Activated T-helper 17 cell treated with anti-CD3 and anti-CD28 coated beads, Interleukin-2, amount 50 U/mL, for 72 hours (primary cell): ENCODE measurements around the gene ZDHHC13. TPM values are rescaled to one million over a fixed set of nuclear protein-coding genes. Genes with fewer than 3 reads are reported as not detected.

Experiments
- ATAC-seq: fragments of 150-1000 bp; cut with Tn5 transposase; replicated peaks from 2 replicates; pipeline ENCODE4 v1.10.0; 2021; ENCODE audit warnings: mild to moderate bottlenecking, moderate library complexity
- H3K27ac Mint-ChIP-seq: one replicate; pipeline ENCODE4 v1.8.0; 2022; ENCODE audit warnings: mixed read lengths
- H3K27me3 Mint-ChIP-seq: one replicate; pipeline ENCODE4 v1.8.0; 2022; ENCODE audit warnings: mixed read lengths
- H3K36me3 Mint-ChIP-seq: one replicate; pipeline ENCODE4 v1.8.0; 2022; ENCODE audit warnings: low read depth, mild to moderate bottlenecking, mixed read lengths
- H3K4me1 Mint-ChIP-seq: one replicate; pipeline ENCODE4 v1.8.0; 2022; ENCODE audit warnings: mixed read lengths
- H3K4me3 Mint-ChIP-seq: one replicate; pipeline ENCODE4 v1.8.0; 2022; ENCODE audit warnings: mild to moderate bottlenecking, mixed read lengths
- H3K9me3 Mint-ChIP-seq: one replicate; pipeline ENCODE4 v1.8.0; 2022; ENCODE audit warnings: mixed read lengths
- total RNA-seq, 2 donors: library from RNA; stranded (reverse); gene quantifications; one replicate each; pipeline ENCODE4 v1.2.3, GENCODE V29; 2022

The ZDHHC13 gene, protein sequence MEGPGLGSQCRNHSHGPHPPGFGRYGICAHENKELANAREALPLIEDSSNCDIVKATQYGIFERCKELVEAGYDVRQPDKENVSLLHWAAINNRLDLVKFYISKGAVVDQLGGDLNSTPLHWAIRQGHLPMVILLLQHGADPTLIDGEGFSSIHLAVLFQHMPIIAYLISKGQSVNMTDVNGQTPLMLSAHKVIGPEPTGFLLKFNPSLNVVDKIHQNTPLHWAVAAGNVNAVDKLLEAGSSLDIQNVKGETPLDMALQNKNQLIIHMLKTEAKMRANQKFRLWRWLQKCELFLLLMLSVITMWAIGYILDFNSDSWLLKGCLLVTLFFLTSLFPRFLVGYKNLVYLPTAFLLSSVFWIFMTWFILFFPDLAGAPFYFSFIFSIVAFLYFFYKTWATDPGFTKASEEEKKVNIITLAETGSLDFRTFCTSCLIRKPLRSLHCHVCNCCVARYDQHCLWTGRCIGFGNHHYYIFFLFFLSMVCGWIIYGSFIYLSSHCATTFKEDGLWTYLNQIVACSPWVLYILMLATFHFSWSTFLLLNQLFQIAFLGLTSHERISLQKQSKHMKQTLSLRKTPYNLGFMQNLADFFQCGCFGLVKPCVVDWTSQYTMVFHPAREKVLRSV
- total RNA-seq, result 10 to 100 TPM; 22.1 to 27.6 TPM

DNA sequence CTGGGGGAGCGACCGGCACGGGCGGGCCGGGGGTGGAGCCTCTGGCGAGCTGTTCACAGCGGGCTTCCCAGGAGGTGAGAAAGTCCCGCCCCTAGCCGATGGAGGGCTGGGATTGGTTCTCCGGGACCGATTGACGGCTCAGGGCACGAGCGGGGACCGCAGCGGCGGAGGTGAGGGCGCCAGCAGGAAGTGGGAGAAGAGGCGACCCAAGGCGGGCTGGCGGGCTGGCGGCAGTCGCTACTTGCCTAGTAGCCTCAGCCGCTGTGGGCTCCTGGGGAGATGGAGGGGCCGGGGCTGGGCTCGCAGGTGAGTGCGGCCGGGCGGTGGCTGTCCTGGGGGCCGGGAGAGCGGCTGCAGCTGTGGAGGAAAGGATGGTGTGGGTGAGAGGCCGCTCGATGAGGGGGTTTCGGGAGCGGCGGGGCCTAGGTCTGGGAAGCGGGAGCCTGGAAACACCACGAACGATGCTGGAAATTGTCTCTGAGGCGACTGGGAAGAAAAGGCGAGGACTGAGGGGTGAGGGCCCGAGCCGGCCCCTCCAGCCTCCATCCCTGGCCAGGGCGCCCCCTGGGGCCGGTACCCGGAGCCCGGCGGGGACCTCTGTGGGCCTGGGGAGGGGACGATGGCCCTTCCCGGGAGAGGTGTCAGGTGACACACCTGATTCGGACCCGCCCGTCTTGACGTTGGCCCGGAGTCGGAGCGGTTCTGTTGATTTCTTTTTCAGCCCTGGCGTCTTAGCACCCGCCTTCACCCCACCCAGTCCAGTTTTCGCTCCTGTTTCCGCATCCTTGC lies at the start of gene ZDHHC13:
TSS of gene ZDHHC13 (plus strand) at position 198 of the 789 bp plus-strand sequence. CDS start at position 280, 82 bp downstream.
- Mint-ChIP-seq H3K36me3 (peaks cover 43% of the 10 kb centered on the region), H3K4me1 (peaks cover 40% of the 10 kb centered on the region), H3K9me3 (no peaks in the 10 kb centered on the region), H3K27ac (peak within 1 kb of the TSS; percentile 95), H3K4me3 (peak within 1 kb of the TSS; percentile 89), H3K27me3 (no peaks in the 10 kb centered on the region)
- peak; percentile 99 for ATAC-seq

GRCh38 chr11:19071255-19071654 lies 45.7 kb upstream of the ZDHHC13 start:
- Mint-ChIP-seq H3K4me3 (peak overlapping the region; percentile 27), H3K4me1 (no peaks in the 10 kb centered on the region), H3K27me3 (peaks cover 14% of the 10 kb centered on the region), H3K36me3 (no peaks in the 10 kb centered on the region), H3K27ac (no peak overlapping the region), H3K9me3 (no peaks in the 10 kb centered on the region)
- ATAC-seq, result peak; percentile 84

- no peaks in the 10 kb centered on the region for H3K9me3 Mint-ChIP-seq
- ATAC-seq, result no peak
Observed at GRCh38 chr11:19072464-19072863, 44.5 kb upstream of the ZDHHC13 start.

DNA sequence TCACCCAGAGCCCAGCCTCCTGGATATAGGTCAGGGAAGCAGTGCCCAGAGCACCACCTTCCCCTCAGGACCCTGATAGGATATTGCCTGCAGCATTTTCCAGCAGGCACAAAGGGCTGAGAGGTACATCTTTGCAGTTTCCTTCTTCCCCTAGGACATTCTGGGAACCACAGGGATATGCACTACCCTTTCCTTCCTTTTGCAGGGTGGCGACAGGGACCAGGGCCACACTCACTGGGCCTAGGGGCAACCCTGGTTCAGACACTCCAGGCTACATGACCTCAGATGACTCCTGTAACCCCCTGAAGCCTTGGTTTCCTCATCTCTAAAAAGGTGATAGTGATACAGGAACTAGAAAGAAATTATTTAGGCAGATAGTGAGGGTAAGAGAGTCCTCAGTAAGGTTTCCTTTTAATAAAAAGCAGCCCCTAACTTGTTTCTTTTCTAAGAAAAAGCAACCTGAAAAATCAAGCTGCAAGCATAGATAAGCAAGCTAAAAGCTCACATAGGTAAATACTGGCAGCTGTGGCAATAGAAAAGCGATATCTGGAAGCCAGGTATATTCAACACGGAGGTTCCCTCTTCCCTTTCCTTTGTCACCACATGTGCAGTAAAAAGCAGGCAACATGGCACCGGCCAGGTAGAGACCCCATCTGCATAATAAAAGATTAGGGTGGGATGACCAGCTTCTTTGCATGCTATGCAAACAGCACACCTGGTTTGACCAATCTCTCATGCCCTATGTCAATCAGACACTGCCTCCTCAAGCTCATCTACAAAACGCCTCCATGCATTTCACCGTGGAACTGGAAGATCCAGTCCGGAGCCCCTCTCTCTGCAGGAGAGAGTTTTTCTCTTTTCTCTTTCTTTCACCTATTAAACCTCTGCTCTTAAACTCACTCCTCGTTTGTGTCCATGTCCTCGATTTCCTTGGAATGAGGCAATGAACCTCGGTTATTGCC lies 43.2 kb upstream of the ZDHHC13 start:
- Mint-ChIP-seq H3K36me3 (no peaks in the 10 kb centered on the region), H3K4me1 (no peaks in the 10 kb centered on the region), H3K27ac (no peak overlapping the region), H3K9me3 (no peaks in the 10 kb centered on the region), H3K27me3 (peaks cover 12% of the 10 kb centered on the region), H3K4me3 (no peak overlapping the region)
- no peak for ATAC-seq

More at GRCh38 chr11:19072464-19072863, 44.5 kb upstream of the ZDHHC13 start:
- Mint-ChIP-seq H3K27ac (no peak overlapping the region), H3K4me1 (no peaks in the 10 kb centered on the region), H3K4me3 (no peak overlapping the region), H3K36me3 (no peaks in the 10 kb centered on the region), H3K27me3 (peaks cover 14% of the 10 kb centered on the region)

- Mint-ChIP-seq H3K36me3 (no peaks in the 10 kb centered on the region), H3K9me3 (no peaks in the 10 kb centered on the region), H3K27me3 (peaks cover 4% of the 10 kb centered on the region), H3K27ac (no peak overlapping the region), H3K4me1 (no peaks in the 10 kb centered on the region), H3K4me3 (no peak overlapping the region)
- no peak for ATAC-seq
Observed at GRCh38 chr11:19075636-19076035, 41.3 kb upstream of the ZDHHC13 start.

GRCh38 chr11:19076744-19077589 lies 40.0 kb upstream of the ZDHHC13 start:
- Mint-ChIP-seq H3K4me1 (no peaks in the 10 kb centered on the region), H3K27me3 (peaks cover 7% of the 10 kb centered on the region), H3K36me3 (no peaks in the 10 kb centered on the region), H3K9me3 (no peaks in the 10 kb centered on the region), H3K4me3 (no peak overlapping the region), H3K27ac (no peak overlapping the region)
- peak; percentile 73 for ATAC-seq

DNA sequence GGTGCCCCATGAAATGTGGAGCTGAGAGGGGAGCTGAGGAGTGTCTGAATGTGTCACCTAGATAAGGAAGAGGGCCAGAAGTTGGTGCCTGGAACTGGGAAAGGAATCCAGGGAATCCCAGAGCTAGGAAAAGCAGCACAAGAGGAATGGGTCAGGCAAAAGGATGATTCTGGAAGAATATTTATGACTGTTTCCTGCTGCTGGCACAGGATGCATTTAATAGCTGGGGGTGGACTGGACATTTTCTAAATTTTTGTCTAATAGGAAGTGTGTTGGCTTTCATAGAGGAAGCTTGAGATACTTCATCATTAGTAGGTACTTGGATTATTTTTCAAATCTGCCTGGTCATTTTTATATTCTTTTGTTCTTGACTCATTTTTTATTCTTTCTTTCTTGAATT lies 39.0 kb upstream of the ZDHHC13 start:
- Mint-ChIP-seq H3K4me3 (no peak overlapping the region), H3K36me3 (no peaks in the 10 kb centered on the region), H3K9me3 (no peaks in the 10 kb centered on the region), H3K4me1 (no peaks in the 10 kb centered on the region), H3K27me3 (peaks cover 7% of the 10 kb centered on the region), H3K27ac (no peak overlapping the region)
- no peak for ATAC-seq

GRCh38 chr11:19079643-19080440 lies 37.1 kb upstream of the ZDHHC13 start:
- H3K9me3 Mint-ChIP-seq, result no peaks in the 10 kb centered on the region
- H3K27ac Mint-ChIP-seq, result no peak overlapping the region
- peaks cover 7% of the 10 kb centered on the region for H3K27me3 Mint-ChIP-seq
- no peak overlapping the region for H3K4me3 Mint-ChIP-seq
- ATAC-seq, result no peak
- H3K4me1 Mint-ChIP-seq, result no peaks in the 10 kb centered on the region
- no peaks in the 10 kb centered on the region for H3K36me3 Mint-ChIP-seq

DNA sequence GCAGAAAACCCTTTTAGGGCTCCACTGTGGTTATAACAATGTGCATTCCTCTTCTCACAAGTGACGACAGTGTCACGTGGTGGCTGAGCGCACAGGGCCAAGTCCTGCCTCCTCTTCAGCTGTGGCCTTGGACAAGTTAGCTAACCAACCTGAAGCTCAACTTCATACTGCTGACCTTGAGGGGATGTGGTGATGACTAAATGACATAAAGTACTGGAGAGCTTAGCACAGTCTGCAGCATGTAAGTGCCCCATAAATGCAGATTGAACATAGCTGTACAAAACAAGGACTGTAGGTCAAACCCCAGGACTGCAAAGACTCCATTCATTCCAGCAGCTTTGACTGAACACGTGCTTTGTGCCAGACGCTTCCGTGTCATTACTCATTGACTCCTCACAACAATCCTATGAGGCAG lies 36.4 kb upstream of the ZDHHC13 start:
- peaks cover 7% of the 10 kb centered on the region for H3K27me3 Mint-ChIP-seq
- H3K27ac Mint-ChIP-seq, result no peak overlapping the region
- no peak for ATAC-seq
- H3K4me1 Mint-ChIP-seq, result no peaks in the 10 kb centered on the region
- H3K9me3 Mint-ChIP-seq, result no peaks in the 10 kb centered on the region
- no peak overlapping the region for H3K4me3 Mint-ChIP-seq
- no peaks in the 10 kb centered on the region for H3K36me3 Mint-ChIP-seq

DNA sequence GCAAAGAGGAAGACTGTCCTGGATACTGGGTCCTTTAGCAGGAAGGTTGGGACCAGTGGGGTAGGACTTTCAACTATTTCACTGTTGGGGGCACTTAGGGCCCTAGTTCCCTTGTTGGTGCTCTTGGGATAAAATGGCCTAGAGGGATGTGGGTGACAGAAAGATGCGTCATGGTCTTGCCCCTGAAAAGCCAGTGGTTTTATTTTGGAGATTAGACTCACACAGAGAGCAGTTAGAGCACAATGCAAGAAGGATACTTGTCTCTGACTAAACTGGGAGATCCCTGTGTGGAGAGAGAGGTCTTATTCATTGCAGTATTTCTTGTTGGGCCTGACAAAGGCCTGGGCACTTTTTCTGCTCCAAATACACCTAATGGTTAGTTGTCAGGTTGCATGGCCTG lies 33.8 kb upstream of the ZDHHC13 start:
- ATAC-seq, result no peak
- Mint-ChIP-seq H3K4me1 (no peaks in the 10 kb centered on the region), H3K4me3 (no peak overlapping the region), H3K9me3 (no peaks in the 10 kb centered on the region), H3K36me3 (no peaks in the 10 kb centered on the region), H3K27ac (no peak overlapping the region), H3K27me3 (peaks cover 7% of the 10 kb centered on the region)

DNA sequence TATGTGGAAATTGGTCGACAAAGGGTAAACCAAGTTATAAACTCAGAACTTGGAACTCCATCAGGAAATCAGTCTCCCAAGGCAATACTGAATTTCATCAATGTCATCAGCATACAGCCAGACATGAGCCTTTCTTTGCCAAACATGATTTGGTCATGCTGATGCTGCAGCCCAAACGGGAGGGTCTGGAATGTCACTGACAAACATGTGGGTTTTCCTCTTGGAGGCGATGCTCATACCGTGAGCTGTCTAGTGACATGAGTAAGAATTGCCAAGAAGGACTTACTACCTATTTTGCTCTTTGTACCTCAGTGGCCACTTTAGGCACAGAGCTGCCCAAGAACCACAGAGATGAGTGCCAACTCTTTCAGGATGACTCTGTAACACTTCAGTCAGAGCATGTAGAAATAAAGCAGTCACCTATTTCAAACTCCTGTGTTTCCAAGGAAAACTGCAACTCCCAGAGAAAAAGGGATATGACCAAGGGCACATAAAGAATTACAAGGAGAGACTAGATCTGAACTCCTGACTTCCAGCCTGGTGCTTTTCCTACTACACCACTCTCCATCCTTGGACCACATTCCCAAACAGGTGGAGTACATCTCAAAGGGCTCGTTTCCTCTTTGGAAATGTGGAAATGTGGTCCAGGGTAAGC lies 32.2 kb upstream of the ZDHHC13 start:
- no peak for ATAC-seq
- Mint-ChIP-seq H3K4me1 (no peaks in the 10 kb centered on the region), H3K36me3 (no peaks in the 10 kb centered on the region), H3K4me3 (no peak overlapping the region), H3K9me3 (no peaks in the 10 kb centered on the region), H3K27ac (no peak overlapping the region), H3K27me3 (peaks cover 14% of the 10 kb centered on the region)

GRCh38 chr11:19087658-19088057 lies 29.3 kb upstream of the ZDHHC13 start:
- Mint-ChIP-seq H3K9me3 (no peaks in the 10 kb centered on the region), H3K4me3 (no peak overlapping the region), H3K36me3 (no peaks in the 10 kb centered on the region), H3K27ac (no peak overlapping the region), H3K27me3 (peaks cover 26% of the 10 kb centered on the region), H3K4me1 (no peaks in the 10 kb centered on the region)
- ATAC-seq, result no peak
